Activated CD8-positive, alpha-beta memory T cell treated with anti-CD3 and anti-CD28 coated beads for 24 hours (primary cell): ENCODE measurements around the gene SCN2B.

Experiments used
- DNase-seq: peaks from one replicate; pipeline ENCODE4 v3.0.0-alpha.2; 2020

The SCN2B gene

DNA sequence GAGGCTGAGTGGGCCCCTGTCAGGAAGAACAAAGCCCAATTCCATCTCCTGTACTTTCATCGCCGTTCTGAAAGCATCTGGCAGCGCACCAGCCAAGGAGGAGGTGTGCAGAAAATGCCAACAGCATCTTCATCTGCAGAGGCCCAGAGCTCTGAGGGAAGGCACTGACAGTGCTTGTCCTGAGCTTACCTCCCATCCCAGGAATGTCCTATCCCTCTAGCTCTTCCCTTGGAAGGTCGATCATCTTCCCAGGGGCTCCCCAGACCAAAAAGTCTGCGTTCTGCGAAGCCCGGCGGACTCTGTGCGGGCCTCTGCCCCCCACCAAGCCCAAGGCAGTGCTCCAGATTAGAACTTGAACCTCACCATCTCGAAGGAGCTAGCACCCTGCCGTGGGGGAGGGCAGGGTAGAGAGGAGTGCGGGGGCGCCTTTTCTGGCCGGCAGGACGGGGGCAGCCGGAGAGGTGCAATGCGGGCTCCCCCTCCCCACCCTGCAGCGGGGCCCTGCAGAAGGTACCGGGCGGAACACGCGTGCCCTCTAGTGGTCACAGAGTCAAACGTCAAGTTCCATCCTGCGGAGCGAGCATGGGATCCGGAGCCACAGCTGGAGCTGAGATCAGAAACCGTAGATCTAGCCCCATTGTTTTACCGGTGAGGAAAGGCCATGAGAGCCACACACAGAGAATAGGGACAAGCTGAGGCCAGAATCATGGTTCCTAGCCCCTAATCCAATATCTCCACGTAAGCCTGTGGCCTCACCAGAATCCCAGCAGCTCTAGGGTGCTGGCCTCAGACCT, 5.0 kb downstream of the SCN2B start:
- peak; percentile 88 for DNase-seq

DNA sequence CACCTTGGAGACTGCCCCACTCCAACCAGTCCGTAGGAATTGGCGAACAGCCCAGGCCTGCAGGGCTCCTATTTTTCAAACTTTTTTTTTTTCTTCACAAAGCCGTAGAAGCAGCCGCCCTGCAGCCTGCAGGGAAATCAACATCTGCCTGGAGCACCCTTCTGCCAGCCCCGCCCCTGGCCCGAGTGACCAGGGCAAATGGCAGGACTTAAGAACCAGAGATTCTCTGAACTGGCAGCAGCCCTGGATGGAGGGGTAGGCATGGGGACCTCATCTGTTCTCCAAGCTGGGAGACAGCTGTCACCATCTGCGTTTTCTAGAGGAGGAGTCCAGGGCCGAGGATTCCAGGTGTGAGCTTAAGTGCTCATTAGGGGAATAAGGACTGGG, 5.6 kb downstream of the SCN2B start:
- DNase-seq, result no peak

DNA sequence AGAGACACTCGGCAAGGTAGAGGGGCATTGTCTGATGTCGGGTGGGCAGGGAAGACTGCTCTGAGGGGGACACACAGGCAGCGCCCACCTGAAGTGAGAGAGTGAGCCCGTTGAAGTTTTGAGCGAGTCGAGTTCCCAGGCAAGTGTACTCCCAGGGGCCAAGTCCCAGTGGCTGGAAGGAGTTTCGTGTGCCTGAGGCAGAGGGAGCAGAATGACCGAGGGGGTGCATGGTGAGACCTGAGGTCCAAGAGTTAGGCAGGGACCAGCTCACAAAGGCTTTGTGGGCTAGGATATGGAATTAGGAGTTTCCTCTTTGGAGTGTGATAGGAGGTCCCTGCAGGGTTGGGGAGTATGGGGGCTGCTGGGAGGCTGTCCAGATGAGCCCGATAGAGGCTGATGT, 6.2 kb downstream of the SCN2B start:
- DNase-seq, result no peak

DNA sequence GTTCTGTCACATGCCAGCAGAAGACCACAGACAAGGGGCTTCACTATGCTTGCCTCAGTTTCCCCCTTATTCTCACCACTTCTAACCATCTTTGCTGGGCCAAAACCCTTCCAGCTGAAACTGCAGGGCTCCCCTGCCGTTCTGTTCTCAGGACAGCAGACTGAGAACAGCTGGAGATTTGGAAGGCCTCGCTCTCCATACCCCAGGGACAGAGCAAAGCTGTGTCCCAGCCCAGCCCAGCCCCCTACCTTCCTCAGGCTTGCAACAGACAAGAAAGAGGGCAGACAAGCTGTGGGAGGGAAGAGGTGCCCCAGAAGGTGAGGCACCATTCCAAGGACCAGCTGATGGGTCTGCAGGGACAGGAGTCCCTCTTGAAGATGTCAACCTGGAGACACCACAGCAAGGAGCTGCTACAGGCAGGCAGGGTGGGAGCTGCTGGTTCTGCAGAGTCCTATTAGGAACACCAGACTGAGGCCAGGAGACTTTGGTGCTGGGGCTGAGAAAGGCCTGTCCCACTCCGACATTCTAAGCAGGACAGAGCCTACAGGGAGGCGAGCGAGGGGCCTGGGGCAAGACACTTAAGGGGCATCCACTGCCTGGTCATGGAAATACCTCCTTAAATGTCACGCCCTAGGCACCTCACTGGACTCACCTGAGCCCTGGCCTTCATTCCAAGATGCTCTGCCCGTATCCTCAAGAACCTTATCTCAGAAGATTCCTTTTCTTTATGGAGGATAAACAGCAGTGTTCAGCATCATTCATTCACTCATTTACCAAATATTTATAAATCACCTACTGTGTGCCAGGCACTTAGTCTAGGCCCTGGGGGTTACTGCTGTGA, 6.9 kb downstream of the SCN2B start:
- DNase-seq, result no peak

DNA sequence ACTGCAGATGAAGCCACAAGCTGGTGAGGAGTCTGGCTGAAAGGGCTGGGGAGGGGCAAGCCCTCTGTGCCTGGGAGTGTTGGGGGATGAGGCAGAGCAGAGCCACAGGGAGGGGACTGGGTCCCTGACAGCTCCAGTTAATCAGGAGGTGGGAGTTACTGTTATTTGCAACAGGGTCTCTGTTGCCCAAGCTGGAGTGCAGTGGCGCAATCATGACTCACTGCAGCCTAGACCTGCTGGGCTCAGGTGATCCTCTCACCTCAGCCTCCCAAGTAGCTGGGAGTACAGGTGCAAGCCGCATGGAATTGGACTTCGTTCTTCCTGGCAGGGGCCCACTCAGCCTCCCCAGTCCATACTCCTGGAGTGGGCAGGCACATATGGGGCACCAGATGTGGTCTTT, 7.7 kb downstream of the SCN2B start:
- no peak for DNase-seq

DNA sequence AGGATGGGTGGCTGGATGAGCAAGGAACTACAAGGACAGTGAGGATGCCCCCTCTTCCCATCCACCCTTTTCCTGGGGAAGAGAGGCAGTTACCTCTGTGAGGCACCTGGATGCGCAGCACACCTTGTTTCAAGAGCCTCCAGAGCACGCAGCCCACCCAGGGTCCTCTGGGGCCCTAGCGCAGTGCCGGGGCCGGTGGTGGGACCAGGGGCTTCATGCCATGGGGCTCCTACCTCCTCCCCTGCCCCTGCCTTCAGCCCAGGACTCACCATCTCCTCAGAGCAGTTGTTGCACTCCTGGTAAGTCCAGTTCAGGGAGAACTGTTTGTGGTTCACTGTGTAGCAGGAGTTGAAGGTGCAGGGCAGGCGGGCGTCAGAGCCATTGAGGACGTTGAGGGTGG, 8.1 kb downstream of the SCN2B start:
- no peak for DNase-seq

DNA sequence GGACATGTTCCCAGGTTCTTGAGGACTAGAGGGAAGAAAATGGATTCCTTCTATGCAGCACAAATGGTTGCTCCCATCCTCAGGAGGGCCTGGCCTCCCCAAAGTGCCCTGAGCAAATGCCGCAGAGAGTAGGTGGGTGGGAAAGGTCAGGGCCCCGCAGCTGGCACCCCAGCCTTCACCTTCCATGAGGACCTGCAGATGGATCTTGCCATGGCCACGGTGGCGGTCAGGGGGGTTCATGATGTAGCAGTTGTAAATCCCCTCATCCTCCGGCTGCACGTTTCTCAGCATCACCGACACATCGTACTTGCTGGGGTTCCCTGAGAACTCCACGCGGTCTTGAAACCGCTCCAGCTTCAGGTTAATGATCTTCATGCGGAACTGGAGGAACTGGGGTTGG, 8.5 kb downstream of the SCN2B start:
- no peak for DNase-seq

DNA sequence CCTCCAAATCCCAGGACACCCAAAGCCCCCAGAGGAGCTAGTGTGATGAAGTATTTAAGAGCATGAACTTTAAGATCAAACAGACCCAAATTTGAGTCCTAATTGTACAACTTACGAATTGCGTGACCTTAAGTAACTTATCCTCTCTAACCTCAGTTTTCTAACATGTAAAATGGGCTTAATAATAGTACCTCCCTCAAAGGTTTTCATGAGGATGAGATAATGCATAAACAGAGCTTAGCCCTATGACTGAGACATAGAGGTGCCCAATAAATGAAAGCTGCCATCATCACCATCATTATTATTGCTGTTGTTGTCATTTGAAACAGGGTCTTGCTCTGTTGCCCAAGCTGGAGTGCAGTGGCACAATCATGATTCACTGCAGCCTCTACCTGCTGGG, 9.2 kb downstream of the SCN2B start:
- no peak for DNase-seq

DNA sequence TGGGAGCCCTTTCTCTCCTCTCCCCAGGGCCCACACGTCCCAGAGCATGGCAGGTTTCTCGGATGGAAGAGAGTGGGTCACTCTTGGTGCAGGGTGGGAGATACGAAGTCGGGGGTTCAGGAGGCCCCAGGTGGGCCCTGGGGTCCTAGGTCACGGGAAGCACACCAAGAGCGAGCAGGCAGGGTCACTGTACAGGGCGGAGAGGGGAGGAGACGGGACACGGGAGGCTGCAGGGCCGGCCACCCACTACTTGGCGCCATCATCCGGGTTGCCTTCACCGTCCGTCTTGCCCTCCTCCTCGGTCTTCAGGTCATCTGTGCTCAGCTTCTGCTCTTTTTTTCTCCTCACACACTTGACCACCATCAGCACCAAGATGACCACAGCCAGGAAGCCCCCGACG, 9.8 kb downstream of the SCN2B start:
- DNase-seq, result no peak

DNA sequence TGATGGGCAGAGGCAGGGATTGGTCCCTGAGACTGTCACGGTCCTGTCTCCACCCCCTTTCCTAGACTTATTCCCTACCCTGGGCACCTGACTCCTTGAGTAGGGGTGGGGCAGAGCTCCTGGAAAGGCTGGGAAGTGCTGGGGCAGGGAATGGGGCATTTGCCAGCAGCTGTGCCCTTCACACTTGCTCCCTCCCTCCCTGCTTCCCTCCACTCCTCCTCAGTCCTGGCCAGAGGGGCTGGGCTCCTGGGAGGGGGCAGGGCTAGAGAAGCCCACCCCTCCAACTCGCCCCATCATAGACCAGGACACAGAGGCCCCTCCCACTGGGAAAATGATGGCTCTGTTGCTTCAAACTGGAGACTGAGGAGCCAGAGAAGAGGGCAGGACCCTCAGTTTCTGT, 11.6 kb downstream of the SCN2B start:
- DNase-seq, result no peak

DNA sequence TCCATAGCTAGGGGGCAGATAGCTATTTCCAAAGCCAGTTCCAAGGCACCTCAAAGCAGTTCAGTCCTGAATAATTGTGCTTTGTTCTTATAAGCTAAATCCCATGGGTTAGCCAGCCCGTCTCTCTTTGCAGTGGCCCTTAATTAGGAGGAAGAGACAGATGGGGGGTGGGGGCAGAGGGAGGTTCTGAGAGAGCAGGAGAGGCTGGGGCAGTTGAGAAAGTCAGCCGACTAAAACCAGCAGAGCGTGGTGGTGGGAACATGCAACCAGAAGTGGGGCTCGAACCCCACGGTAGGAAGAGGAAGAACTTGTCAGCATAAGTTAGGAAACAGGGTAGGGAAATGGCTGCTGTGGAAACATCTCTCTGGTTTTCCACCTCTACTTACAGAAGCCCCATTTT, 12.9 kb downstream of the SCN2B start:
- DNase-seq, result no peak

DNA sequence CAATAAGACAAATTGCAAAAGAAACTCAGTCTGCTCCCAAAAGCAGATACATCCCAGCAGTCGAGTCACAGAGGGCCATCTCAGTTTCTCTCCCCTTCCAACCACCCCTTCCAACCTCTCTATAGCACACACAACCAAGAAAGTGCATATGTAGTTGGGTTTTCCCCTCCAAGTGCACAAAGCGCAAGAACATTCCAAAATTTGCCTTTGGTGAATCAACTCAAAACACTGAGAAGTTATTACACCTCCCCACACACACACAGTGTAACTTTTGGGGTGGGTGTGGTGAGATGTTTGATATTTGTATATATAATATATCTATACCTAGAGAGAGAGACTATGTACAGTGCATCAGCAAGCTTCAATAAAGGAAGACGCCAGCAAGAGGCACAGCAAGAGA, 13.6 kb downstream of the SCN2B start:
- no peak for DNase-seq

DNA sequence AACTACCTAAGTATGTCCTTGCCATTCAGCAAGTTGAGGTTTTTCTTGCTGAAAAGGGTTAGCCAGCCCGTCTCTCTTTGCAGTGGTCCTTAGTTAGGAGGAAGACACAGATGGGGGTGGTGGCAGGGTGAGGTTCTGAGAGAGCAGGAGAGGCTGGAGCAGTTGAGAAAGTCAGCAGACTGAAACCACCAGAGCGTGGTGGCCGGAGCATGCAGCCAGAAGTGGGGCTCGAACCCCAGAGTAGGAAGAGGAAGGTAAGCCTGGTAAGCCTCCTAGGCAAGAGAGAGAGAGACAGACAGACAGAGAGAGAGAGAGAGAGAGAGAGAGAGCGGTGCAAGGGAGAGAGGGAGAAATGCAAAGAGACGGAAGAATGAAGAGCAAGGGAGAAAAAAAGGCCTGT, 14.7 kb downstream of the SCN2B start:
- no peak for DNase-seq

DNA sequence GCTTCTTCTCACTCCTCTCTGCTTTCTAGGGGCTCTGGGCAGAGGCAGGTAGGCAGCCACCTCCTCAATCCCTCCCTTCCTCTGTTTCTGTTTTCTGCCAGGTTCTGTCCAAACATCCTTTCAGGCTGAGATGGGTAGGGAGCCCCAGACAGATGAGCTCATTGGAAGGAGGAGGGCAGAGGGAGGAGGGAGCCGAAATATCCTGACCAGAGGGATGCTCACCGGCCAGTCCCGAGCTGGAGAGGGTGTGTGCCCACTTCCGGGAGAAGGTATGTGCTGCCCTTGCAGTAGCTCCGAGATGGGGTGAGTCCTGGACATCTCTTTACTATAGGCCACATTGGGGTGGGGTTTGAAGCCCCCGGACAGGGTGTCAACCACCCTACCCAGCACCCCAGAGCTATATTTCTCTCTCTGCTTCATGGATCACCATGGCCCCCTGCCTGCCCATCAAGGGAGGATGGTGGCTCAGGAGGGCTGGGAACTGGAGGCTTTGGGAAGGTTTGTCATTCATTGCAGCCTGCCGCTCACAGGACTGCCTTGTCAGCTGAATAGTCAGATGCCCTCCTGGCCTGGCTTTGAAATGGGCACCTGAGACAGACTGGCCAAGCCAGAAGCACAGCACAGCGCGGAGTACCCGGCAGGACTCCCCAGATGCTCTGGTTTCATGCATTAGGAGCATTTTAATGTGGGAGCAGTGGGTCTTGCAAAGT, 19.1 kb downstream of the SCN2B start:
- no peak for DNase-seq

DNA sequence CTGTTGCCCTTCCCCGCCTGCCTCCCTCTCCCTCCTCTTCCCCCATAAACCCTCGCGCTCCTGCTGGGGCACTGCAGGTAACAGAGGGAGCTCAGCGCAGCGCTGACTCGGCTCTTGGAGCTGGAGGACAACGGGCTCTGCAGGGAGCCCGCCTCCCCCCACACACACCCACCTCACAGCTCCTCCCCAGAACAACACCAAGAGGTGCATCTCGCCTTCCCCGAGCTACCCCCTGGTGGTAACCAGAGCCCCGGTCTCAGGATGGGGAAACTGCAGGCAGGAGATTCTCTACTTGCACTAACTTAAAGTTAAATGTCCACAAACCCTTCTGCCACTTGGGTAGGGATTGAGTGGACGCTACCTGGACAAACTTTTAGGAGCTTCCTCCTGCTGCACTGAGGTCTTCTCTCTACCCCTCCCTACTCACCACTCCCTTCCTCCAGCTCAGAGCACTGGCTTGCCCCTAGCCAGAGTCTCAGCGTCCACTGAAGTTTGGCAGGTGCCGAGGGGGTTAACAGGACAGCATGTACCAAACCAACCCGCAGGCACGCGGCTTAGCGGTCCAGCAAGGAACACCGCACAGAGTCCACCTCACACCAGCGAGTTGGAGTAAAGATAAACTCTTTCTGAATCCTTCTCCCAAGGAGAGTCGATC, 19.8 kb downstream of the SCN2B start:
- no peak for DNase-seq

DNA sequence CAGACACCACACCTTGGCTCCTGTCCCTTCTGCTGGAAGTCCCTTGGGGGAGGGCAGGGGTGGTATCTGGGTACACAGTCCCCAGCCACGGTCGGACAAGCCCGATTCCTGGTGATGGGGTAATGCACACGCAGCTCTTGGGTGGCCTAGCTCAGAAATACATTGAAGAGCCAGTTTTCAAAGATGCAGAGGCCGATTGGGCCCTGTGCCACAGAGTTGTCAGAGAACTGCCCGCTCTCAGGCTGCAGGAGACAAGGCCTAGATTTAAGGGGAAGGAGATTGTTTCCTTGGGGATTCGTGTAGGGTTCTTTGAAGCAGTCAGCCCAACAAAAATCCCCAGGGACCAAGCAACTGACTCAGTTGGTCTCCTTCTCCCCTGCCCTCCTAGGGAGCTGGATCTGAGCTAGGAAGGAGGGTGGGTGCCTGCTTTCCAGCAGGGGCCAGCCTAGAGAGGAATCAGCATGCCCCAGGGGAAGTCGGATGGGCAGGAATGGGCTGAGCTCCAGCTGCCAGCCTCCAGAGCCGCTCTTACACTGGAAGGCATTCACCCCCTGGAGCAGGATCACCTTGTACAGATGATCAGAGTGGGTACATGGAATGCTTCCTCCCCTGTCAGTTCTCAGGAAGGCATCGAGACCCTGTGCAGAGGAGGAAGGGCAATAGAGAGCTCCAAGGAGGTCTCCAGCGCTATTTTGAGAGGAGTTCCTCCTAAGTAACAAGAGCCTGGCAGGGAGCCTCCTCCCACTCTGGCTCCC, 20.5 kb downstream of the SCN2B start:
- no peak for DNase-seq

DNA sequence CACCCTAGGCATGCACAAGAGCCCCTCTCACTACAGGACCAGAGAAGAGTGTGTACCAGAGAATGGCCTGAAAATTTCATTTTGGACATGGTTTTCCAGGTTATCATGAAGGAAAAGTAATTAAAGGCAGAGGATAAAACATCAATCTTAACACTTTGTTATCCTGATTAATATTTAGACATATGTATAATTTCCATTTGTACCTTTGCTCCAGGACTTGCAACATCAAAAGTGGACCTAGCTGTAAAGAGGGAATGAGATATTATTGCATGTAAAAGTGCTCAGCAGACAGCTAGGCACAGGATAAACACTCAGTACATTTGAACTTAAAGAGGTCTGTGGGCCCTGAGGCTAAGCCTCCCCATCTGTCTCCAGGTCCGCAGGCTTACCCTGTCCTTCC, 21.8 kb downstream of the SCN2B start:
- DNase-seq, result no peak

DNA sequence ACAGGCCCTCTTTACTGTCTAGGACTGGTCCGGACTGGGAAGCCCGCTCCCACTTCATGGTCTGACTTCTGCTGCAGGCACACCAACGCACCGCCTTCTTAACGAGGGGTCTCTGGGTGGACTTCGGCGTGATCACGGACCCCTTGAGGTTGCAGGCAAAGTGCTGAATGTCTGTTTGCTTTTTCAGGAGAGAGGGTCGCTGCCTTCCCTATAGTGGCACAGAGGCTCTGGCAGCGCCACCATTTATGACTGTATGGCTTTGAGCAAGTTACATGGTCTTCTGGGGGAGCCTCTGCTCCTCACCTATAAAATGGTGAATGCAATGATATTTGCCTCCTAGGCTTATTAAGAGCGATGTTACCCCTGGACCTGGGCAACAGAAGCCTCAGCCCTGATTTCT, 22.5 kb downstream of the SCN2B start:
- DNase-seq, result no peak

DNA sequence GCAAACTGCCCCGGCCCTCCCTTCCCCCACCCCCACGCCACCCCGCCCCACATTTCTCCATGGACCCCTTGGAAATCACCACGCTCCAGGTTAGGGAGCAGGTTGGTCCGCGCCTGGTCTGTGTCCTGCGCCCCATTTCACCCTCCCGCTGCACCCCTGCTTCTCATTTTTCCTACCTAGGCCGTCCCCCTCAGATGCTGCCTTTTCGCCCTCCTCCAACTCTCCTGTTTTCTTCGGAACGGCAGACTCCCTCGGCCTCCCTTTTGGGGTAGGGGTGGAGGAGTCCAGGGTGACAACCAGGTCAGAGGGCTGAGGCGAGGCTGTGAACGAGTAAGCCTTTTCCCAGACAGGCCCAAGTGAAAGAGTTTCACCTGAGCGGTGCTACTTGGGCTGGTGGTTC, 22.9 kb downstream of the SCN2B start:
- DNase-seq, result no peak

DNA sequence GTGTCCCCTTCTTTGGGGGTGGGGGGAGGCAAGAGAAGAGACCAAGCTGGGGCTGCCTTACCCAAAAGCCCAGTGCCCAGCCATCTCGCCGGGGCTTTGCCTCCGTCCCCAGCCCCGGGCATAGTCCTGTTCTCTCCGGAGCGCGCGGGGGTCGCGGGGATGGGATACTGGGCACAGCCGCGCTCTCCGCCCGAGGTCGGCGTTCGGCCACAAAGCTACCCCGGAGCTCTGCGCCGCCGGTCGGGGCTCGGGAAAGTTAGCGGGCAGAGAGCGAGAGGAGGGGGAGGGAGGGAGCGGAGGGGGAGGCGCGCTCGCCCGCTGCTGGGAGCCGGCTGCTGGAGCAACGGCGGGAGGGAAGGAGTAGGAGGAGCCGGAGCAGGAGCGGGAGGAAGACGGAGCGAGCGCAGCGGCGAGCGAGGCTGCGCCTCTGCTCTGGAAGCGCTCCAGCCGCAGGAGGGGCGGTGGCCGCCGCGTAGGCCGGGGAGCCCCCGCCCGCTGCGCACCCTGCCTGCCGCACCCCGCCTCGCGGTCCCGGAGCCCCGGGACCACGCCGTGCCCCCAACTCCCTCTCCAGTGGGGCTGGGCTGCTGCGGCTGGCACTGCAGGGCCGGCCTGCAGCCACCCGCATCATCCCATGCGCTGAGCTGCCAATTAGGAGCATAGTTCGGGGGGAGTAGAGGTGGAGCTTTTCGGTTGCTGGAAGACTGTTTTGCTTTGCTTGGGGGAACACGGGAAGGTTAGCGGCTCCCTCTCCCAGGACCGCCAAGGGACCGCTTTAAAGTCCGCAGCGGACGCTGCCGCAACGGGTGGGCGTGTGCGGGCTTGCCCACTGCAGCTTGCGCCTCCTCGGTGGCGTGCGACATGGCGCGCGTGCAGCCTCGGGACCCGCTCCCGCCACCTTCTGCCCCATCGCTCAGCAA, 23.6 kb downstream of the SCN2B start, which contains the start of gene SCN4B:
Gene SCN4B, minus strand, starts transcription at position 272 of the 920 bp plus-strand sequence. Its CDS starts 150 bp downstream, at position 122.
- DNase-seq, result no peak

DNA sequence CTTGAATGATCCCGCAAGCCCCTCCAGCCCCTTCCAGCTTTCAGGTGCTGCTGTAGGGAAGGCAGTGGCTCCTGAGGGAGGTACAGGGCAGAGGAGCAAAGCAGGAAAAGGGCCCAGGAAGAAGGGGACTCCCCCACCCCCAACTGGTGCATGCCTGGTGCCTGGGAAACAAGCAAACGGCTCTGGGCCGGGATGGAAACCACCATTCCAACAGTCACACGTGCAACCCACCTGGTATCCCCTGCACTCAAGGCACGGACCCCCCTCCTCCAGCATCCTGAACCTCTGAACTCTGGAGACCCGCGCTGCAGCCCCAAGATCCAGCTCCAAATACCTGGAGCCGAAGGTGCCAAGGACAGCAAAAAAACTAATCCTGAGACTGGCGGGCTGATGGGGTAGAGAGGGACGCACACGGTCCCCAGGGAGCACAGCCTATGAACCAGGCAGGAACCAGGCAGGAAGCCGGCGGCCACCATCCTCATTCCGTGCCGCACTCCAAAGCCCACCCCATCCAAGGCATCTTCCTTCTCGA, 24.4 kb downstream of the SCN2B start:
- no peak for DNase-seq
